NCI-H69 (cell line): ENCODE data around the gene SNRNP25.
A peak's percentile ranks its signal among the peaks of the same experiment; 100 is the strongest.

ENCODE experiments used
- DNase-seq: peaks from one replicate; lab custom pipeline; 2025; lab: John Stamatoyannopoulos, UW

SNRNP25 gene

DNA sequence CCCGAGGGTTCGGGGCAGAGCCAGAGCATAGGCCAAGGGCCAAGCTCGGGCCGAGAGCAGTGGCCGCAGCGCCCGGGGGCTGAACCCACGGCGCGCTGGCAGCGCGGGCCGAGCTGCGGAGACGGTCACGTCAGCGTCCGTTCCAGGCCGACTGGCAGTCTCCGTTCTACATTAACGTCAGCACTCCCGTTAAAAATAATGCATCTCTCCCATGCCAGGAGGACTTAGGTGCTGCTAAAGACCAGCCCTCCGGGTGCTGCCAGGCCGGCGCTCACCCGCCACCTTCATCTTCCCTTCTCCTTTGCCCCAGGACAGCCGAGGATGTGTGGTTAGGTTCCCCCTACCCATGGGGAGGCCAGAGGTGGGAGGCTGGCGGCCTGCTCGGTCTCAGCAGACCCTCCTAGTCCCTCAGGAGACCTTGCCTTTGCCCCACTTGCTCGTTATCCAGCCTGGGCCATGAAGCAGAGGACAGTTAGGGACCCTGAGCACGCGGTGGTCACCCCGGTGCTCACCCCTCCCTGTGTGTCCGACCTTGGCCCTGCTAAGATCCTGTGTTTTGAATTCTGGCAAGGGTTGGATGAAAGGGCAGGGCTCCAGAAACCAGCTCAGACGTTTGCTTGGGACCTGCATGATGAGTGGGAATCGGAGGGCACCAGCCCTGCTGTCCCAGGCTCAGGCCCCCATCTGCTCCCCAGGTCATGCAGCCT lies 25.0 kb downstream of the SNRNP25 start:
- DNase-seq, result peak; percentile 58

DNA sequence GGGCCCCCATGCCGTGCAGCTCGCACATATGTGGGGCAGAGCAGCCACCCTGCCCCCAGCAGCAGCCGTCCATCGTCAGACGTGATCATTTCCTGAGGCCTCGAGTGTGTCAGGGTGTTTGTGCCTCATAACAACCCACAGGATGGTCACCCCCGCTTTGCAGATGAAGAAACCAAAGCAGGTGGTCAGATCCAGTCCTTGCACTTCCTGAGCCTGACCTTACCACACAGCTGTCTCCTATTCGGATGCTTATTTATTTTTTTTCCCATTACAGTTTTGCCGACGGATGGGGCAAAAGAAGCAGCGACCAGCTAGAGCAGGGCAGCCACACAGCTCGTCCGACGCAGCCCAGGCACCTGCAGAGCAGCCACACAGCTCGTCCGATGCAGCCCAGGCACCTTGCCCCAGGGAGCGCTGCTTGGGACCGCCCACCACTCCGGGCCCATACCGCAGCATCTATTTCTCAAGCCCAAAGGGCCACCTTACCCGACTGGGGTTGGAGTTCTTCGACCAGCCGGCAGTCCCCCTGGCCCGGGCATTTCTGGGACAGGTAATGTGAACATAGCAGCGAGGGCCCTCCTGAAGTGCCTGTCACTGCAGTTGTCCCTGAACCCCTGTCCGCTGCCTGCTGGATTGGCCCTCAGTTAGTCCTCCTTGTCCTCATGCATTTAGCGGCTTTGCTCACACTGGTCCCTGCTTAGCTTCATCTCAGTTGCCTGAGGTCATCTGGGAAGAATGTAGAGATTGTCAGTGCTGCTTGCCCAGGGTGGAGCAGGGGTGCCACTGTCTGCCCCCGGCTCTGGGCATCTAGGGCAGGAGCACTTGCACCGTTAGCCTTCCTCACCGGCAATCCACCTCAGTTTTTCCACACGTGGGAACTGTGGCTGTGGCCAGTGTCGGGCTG lies 25.8 kb downstream of the SNRNP25 start:
- no peak for DNase-seq

DNA sequence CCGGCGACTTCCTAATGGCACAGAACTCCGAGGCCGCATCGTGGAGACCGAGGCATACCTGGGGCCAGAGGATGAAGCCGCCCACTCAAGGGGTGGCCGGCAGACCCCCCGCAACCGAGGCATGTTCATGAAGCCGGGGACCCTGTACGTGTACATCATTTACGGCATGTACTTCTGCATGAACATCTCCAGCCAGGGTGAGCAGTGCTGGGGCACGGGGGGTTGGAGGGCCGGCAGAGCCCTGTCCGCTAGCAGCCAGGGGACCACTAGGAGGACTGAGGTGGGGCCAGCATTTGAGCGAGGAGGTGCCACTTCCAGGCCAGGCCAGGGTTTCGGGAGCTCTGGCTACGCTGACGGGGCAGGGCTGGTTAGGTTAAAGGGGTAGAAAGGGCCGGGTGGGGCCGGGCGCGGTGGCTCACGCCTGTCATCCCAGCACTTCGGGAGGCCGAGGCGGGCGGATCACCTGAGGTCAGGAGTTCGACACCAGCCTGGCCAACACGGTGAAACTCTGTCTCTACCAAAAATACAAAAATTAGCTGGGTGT lies 29.5 kb downstream of the SNRNP25 start:
- no peak for DNase-seq

DNA sequence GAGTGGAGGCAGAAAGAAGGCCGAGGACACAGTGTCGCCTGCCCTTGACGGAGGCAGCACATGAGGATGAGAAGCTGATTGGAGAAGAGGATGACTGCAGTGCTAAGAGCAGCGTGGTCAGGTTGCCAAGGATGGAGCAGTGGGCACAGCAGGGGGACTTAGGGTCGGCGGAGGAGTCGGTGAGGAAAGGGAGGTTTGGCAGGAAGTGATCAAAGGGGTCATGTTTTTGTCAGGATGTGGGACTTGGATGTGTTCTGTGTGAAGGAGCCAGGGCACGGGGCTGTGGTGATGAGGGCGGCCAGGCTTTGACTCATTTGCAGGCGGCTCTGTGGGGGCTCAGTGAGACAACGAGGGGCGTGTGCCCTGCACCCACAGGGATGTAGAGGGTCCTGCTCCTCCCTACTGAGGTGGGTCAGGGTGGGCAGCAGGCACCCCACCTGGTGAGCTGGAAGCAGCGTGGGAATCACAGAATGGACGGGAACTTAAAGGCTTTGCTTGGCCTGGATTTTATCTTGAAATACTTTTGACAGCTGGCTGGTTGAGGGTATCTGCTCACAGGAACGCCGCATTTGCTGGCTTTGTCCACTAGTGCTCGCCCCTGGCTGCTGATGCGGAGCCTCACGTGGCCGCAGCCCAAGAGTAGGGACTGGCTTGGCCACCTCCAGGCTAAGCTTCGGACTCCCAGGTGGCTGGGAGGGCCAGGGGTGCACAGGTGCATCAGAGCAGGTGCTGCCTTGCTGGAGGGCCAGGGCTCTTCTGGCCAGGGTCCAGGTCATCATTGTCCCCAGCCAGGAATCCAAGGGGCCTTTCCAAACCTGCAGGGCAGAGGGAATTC lies 30.4 kb downstream of the SNRNP25 start:
- DNase-seq, result peak; percentile 40

DNA sequence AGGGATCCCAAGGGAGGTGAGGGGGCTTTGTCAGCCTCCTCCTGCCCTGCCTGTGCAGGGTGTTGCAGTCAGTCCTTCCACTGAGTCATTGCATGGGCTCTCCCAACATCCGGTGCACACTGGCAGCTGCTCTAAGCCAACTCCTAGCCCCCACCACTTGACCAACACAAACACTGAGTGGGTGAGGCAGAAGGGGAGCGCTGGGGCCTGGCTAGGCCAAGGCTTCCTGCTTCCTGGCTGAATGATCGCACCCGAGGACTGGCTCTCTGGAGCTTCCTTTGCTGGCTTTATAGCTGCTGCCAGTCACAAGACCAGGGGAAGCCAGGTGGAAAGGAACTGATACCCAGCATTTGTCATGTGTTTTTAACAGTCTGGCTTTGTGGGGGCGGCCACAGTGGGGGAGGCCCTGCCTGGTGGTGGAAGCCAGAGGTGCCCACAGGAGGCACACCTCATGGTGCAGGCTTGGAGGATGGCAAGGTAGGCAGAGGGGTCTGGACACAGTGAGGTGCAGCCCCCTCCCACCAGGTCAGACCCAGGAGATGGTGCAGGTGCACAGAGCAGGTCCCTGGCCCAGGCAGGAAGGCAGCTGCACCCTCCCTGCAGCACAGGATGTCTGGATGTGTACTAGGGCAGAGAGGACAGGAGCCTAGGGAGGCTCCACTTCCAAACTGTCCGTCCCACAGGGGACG lies 31.2 kb downstream of the SNRNP25 start:
- peak; percentile 71 for DNase-seq

DNA sequence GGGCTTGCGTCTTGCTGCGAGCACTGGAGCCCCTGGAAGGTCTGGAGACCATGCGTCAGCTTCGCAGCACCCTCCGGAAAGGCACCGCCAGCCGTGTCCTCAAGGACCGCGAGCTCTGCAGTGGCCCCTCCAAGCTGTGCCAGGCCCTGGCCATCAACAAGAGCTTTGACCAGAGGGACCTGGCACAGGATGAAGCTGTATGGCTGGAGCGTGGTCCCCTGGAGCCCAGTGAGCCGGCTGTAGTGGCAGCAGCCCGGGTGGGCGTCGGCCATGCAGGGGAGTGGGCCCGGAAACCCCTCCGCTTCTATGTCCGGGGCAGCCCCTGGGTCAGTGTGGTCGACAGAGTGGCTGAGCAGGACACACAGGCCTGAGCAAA lies 31.8 kb downstream of the SNRNP25 start:
- DNase-seq, result no peak

DNA sequence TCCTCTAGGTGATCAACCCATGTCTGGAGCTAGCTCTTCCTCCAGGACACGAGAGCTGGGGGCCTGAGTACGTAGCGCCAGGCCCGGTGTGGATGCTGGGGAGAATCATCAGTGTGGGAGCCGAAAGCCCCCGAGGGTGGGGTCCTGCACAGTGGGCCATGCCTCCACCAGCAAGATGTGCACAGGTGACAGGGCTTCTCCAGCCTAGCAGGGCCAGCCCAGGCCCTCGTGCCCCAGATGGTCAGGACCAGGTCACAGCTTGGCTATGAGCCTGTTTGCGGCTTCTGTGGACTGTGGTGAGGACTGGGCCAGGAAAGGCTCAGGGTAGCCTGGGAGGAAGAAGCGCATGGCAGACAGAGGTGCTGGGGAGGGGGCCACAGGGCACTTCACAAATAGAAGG lies 32.2 kb downstream of the SNRNP25 start:
- DNase-seq, result no peak

DNA sequence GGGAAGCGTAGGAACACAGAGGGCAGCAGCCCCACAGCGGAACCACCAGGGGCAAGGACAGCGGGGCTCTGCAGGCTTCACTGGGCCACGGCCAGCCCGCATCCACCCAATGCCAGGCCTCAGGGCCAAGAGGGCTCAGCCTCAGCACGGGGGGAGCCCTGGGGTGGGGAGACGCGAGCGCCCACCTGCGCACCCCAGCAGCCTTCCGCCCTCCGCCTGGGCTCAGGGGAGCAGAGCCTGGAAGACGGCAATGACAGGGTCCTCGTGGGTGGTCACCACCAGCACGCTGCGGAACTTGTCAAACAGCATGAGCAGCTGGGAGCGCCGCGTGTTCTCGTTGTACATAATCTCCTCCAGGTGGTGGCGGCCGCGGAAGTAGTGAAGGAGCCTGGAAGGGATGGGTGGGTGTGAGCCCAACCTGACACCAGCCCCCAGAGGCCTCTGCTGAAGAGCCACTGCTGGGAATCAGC lies 32.9 kb downstream of the SNRNP25 start:
- no peak for DNase-seq

DNA sequence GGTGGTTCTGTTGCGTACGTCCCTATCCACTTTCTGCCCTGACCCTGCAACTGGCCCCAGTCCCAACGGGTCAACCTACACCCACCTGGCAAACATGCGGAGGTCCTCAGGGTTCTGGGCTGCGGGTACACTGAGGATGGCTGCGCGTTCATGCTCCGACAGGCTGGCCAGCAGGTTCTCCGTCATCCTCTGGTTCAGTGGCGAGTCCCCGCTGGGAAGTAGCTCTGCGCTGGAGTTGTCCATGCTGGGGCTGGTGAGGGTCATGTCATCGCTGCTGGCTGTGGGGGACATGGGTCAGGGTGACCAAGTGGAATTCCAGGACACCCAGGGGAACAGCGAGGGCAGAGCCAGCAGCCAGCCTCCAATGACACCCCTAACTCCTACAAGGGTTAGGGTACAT lies 35.0 kb downstream of the SNRNP25 start:
- DNase-seq, result no peak

DNA sequence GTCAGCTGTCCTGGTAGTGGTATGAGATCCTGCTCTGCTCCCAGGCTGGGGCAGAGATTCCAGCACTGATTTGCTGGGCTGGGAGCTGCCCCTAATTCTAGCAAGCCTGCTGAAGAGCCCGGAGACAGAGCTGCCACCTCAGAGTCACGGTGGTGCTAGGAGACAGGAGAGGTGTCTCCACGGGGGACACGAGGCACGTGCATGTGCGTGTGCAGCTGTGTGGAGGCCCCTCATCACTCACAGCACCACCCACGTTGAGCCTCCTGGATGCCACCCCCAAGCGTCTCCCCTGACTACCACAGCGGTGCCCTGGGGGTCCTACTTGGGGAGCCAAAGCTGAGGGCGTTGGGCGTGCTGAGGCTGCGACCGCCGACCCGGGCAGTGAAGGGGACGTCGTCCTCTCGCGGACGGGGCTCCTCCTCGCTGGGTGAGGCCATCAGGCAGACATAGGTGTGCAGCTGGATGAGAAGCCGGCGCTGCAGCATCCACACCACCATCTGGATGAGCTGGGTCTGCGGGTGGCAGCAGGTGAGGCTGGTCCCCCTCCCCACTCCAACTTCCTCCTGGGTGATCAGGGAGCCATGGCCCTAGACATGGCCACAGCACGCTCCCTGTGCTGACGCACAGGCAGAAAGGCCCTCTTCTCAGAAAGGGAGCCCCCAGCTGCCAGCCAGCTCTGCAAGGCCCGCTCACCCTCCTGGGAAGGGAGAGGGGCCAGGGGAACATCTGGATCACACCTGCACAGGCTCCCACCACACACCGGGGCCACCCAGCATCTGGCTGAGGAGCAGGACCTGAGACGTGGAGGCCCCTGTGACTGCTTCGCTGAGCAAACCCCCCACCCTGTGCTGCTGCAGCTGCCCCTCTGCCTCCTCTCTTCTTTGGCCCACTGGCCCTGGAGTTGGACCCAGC lies 36.0 kb downstream of the SNRNP25 start:
- no peak for DNase-seq

DNA sequence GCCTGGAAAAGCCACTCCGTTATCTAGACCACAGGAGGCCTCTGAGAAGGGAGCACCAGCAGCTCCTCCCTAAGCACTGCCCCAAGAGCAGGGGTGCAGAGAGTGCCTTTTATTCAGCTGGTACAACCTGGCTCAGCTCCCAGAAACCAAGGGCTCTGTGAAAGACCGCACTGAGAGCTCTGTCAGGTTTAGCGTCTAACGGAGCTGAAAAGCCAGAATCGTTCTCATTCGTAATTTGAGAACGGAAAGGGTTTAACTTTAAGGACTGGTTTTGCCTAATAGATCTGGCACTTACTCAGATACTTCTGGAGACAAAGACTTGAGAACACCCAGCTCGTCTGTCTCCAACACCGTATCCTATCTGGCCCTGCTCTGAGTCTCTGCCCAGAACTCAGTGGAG lies 37.9 kb downstream of the SNRNP25 start:
- peak; percentile 24 for DNase-seq

DNA sequence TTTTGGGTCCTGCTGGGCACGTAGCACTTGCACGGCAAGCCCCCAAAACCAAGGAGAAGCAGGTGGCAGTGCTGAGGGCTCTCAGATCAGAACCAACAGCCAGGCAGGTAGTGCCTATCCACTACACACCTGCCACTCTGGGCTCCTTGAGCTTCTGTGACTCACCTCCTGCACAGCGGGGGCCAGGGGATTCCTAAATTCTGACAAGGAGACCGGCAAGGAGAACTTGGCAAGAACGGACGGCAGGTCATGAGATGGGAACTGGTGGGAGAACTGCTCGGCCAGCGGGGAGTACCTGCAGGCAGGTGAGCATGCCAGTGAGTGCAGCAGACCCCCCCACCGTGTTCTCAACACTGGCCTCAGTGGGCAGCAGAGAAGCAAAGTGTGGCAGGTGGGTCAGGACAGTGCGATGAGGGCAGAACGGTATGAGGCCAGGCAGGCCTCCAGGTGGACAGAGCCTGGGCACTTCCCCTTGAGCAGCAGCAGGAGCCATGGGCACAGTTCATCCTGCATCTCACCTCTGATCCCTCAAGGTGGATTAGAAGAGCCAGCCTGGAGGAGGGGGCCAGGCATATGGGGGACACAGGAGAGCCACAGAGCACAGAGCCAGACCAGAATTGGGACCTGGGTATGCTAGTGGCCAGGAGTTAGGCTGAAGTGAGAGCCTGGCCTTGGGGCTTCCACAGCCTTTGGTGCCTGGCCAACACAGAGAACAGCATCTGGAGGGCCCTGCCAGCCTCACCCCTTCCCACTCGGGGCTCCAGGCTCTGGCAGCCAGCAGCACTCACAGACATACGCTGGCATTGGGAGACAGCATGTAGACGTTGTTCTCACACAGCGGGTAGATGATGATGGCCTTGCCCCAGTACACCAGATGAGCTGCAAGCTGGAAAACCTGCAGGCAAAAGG lies 39.1 kb downstream of the SNRNP25 start:
- DNase-seq, result no peak

DNA sequence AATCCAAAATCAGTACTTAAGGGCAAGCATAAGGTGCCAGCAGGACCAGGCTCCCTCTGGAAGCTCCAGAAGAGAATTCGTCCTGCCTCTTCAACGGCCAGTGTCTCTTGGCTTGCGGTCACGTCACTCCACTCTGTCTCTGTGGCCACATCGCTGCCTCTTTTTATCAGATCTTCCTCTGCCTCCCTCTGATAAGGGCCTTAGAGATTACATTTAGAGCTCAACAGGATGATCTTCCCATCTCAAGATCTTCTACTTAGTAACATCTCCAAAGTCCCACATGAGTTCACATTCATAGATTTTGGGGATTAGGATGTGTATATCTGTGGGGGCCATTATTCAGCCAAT lies 41.3 kb downstream of the SNRNP25 start:
- no peak for DNase-seq

DNA sequence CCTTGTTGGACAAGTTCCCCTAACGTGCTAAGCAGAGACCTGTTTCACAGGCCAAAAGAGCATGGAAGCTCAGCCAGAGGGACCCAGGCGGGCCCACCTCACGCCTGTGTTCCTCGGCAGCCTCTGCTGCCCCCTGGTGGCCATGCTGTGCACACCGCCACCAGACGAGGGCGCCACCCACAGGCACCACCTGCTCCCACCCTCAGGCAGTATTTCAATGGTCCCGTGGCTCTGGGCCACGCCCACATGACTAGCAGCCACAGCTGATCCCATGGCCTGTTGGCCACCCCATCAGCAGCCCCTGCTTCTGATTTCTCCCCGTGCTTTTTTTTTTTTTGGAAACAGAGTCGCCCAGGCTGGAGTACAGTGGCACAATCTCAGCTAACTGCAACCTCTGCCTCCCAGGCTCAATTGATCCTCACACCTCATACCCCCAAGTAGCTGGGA lies 43.3 kb downstream of the SNRNP25 start:
- peak; percentile 95 for DNase-seq

DNA sequence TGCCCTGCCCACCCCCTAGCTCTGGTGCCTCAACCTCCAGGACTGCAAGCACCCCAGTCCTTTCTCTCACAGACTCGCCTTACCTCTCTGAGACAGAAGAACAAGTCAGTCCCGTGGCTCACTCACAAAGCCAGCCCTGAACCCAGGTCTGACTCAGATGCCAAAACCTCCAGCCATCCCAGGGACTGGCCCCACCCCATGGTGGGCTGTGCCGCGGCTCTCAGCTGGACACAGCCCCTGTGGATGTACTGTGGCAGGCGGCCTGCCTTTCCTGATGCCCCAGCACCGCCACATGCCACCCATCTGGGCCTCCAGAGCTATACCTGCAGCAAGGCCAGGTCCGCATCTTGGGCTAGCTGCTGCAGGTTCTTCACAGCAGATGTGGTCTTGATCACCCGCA lies 44.2 kb downstream of the SNRNP25 start:
- DNase-seq, result no peak

DNA sequence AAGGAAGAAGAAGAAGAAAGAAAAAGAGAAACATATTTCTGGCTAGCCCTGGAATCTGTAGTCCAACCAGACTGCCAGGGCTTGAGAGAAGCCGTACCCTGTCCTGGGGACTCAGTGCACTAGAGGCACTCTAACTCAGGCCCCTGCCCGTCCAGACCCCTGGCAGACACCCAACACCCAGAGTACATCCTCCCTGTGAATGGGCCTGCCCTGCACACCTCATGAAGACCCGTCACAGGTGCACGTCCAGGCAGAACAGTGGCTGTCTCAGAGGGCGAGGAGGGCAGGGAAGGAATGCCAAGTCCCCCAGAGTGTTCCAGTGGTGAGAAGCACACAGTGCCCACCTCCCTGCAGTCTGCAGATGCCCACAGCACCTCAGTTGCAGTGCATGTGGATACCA lies 47.4 kb downstream of the SNRNP25 start:
- DNase-seq, result no peak

DNA sequence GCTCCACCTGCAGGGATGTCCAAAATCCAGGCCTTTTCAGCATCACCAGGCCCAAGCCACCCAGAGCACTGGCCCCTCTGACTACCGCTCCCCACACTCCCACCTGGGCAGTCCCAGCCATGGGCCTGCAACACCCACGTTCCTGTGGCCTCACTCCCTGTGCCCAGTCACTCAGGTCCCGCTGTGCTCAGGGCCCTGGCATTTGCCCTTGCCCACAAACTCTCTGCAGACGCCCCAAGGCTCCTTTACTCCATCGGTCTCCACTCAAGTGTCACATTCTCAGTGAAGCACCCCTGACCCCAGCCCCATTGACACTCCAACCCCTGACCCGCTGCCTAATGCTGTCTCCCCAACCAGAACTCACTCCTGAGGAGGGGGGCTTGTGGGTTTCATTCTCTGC lies 48.0 kb downstream of the SNRNP25 start:
- DNase-seq, result no peak

DNA sequence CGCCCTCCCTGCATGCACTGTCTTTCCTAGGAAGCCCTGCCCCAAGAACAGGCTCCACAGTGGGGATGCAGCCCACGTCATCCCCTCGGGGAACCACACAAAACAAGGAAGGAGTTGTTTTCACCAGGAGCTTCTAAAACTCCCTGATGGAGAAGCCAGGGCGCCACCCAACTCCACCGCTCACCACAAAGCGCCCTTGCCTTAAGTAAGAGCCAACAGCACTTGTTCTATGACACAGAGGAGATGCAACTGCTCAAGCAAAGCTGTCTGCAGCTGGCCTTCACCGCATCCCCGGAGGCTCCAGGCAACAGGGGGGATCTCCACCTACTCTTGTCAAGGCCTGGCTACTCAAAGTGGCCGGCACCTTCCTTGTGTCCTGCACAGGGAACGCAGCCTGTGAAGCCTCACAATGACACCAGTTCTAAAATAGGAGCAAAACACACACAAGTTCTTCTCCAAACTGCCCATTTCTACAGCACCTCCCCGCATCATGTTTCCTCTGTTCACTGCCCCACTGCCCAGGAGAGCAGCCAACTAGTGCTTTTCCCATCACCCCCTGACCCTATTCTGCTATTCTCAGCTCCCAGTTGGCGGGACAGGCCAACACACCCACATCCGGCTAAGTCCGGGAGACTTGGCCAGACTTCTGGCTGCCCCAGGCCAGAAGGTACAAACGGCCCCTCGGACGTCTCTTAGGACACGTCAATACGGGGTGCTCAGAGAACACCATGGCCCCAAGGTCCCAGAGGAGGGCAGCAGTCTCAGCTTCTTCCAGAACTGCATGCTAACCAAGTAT lies 48.6 kb downstream of the SNRNP25 start:
- no peak for DNase-seq

DNA sequence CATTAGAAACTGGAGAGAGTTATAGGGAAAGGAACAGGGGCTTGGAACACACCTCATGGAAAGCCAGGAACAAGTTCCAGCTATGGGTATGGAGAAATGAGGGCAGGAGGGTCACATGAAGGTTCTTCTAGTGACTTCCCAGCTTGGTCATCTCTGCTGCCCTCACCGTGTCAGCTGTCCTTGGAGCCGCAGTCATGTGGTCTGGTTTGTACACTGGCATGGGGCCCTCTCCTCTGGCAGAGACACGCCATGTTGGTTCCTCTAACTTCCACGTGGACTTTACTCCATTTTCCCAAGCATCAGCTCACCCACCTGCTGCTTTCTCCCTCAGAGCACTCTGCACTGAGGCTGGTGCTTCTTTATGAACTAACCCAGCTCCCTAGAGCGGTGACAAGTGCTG lies 50.7 kb downstream of the SNRNP25 start:
- no peak for DNase-seq
